ENCODE data around the gene IFNL3.
"Not testable (repeated sequence)": the region's sequence is repeated elsewhere in the genome, so short reads cannot be mapped to it uniquely, and the experiment has no call there.

The IFNL3 gene

DNA sequence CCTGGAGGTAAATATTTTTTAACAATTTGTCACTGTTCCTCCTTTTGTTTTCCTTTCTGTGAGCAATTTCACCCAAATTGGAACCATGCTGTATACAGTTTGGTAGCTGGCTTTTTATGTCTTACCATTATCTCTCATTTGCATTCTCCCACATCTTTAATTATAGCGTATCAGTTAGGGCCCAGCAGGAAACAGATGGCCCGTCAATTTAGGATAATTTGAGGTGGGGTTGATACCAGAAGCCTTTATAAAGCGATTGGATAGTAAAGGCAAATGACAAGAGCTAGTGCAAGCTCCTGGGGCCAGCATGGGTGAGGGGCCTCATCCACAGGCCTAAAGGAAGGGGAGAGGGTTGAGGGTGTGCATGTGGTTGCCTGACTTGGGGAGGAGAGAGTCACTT is 7.7 kb upstream of the IFNL3 start:
- DNase-seq, result no peak

- no peak for DNase-seq
Observed at GRCh38 chr19:39251846-39252245, 7.0 kb upstream of the IFNL3 start.

DNA sequence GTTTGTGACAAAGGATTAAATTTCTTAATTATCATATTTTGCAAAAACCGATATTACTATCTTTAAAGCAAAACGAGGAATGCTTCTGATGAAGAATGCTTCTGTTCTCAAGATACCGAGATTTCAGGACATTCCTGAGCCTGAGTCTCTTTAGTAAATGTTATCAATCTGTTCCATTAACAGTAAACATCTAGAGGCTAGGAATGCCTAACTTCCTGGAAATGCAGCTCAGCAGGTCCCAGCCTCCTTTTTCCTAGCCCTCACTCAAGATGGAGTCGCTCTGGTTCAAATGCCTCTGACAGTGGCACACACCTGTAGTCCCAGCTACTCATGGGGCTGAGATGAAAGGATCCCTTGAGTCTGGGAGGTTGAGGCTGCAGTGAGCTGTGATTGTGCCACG is 6.3 kb upstream of the IFNL3 start:
- no peak for DNase-seq

DNA sequence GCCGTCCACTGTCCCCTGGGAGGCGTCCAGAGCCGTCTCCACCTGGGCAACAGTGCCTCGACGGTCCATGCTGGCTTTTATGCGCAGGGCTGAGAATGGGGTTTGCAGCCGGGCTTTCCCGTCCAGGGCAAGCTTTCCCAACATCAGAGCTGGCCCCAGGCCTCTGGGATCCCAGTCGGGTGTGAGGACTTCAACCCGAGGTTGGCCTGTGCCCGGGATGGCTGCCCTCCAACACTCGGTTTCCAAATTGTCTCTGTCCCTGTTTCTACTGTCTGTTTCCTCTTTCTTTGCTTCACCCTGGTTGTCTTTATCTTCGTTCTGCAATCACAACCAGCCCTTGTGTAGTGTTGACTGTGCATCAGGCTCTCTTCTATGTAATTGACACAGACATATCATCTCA is 4.0 kb upstream of the IFNL3 start, which contains the start of gene IFNL4:
Gene IFNL4 (minus strand): TSS at position 51 of the 400 bp plus-strand sequence.
- DNase-seq, result no peak

- no peak for DNase-seq
Observed at GRCh38 chr19:39247701-39248664, 3.2 kb upstream of the IFNL3 start.

GRCh38 chr19:39246951-39247669 is 2.3 kb upstream of the IFNL3 start:
- DNase-seq, result peak; percentile 27

GRCh38 chr19:39245166-39245565 is 360 bp upstream of the IFNL3 start:
- DNase-seq, result not testable (repeated sequence)

DNA sequence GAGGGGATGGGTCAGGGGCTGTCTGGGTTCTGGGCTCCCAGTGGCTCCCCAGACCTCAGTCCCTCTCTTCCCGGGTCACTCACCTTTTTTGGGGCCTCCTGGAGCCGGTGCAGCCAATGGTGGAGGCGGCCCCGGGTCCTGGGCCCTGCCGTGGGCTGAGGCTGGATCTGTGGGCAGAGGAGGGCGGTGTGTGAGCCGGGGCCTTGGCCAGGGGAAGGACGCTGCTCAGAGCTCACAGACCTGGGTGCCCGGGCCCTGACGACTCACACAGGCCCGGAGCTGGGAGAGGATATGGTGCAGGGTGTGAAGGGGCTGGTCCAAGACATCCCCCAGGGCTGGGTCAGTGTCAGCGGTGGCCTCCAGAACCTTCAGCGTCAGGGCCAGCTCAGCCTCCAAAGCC is 1.1 kb downstream of the IFNL3 start:
- not testable (repeated sequence) for DNase-seq

- no peak for DNase-seq
Observed at GRCh38 chr19:39240421-39240820, 4.4 kb downstream of the IFNL3 start.

- no peak for DNase-seq
Observed at GRCh38 chr19:39238944-39239343, 5.9 kb downstream of the IFNL3 start.

GRCh38 chr19:39238209-39238608 is 6.6 kb downstream of the IFNL3 start:
- no peak for DNase-seq

DNA sequence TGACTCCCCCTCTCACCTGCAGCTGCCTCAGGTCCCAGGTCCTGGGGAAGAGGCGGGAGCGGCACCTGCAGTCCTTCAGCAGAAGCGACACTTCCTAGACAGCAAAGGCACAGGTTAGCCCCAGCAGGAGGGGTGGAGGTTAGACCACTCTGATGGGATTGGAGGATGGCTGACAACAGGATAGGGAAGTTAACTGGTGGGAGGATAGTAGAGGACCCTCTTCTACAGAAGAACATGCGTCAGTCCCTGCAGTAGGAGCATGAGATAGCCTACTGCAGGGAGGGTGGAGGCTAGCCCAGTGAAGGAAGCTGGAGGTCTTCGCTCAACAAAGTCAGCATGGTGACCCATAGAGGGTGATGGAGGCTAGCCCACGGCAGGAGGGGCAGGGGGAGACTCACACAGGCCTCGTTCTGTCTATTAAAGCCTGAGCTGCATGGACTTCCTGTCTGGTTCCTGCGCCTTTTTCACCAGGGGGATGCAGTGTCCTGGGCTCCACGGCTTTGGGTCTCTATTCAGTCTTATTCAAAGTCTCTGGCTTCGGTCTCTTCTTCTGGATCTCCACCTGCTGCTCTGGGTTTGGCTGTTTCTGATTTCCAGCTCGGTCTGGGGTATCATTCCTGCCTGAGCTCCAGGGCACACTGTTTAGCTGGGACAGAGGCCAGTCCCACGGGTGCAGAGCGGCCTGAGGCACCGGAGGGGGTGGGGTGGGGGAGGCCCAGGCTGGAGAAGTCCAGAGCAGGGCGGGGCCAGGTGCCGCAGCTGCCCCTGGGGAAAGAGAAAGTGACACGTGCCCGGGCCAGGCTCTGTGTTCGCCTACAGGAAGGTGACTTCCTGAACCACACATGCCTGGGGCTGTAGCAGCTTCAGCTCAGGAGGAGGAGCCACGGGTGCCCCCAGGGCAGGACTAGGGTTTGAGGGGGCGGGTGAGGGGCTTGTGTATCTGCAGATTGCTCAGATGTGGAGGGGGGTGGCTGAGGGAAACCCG is 7.3 kb downstream of the IFNL3 start:
- peak; percentile 32 for DNase-seq

- no peak for DNase-seq
Observed at GRCh38 chr19:39236527-39236926, 8.3 kb downstream of the IFNL3 start.

DNA sequence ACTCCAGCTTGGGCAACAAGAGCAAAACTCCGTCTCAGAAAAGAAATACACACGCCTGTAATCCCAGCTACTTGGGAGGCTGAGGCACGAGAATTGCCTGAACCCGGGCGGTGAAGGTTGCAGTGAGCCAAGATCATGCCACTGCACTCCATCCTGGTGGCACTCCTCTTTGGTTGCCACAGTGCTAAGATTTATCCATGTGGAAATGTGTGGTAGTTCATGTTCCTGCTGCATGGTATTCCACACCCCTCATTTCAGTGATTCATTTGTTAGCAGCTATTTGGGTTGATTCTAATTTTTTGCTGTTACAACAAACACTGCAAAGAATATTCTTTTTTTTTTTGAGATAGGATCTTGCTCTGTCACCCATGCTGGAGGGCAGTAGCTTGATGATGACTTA is 12.1 kb downstream of the IFNL3 start:
- no peak for DNase-seq

DNA sequence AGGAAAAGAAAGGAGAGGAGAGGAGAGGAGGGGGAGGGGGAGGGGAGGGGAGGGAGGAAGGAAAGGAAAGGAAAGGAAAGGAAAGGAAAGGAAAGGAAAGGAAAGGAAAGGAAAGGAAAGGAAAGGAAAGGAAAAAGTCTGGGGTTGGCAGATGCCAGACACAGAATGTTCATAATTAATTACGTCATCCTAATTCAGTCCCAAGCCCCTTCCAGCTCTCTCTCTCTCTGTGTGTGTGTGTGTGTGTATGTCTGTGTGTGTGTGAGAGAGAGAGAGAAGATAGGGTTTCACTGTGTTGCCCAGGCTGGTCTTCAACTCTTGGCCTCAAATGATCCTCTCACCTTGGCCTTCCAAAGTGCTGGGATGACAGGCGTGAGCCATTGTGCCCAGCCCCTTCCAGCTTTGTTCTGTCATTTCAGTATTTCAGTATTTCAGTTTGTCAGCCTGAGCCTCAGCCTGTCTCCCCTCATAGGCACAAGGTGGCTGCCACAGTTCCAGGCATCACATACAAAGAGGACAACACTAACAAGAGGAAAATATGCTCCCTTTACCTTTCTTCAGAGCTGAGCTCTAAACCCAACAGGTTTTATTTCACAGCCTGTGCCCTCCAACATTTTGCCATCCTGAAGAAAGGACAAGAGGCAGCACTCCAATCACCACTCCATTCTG is 14.6 kb downstream of the IFNL3 start:
- DNase-seq, result no peak

- no peak for DNase-seq
Observed at GRCh38 chr19:39224910-39225309, 19.9 kb downstream of the IFNL3 start.

DNA sequence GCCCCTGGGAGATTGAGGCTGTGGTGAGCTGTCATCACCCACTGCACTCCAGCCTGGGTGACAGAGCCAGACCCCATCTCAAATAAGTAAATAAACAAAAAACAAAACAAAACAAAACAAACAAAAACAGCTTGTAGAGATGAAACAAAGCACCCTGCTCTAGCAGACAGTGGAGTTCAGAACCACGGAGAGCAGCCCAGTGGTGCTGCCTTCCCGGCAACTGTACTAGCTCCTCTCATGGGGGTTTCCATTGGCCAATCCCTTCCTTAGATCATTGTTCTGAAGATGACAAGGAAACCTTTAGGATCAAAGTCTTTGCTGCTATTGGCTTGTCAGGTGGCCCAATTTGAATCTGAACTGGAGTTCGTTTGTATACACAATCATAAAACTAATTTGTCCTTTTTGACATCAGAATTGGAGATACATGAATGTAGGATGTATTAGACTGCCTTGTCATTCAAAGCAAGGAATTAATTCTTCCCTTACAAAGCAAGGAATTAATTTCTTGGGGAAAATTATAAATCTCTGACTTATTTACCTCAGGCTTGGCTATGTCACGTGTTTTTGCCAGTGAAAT is 21.0 kb downstream of the IFNL3 start:
- no peak for DNase-seq

- not testable (repeated sequence) for DNase-seq
Observed at GRCh38 chr19:39219108-39219507, 25.7 kb downstream of the IFNL3 start.

DNA sequence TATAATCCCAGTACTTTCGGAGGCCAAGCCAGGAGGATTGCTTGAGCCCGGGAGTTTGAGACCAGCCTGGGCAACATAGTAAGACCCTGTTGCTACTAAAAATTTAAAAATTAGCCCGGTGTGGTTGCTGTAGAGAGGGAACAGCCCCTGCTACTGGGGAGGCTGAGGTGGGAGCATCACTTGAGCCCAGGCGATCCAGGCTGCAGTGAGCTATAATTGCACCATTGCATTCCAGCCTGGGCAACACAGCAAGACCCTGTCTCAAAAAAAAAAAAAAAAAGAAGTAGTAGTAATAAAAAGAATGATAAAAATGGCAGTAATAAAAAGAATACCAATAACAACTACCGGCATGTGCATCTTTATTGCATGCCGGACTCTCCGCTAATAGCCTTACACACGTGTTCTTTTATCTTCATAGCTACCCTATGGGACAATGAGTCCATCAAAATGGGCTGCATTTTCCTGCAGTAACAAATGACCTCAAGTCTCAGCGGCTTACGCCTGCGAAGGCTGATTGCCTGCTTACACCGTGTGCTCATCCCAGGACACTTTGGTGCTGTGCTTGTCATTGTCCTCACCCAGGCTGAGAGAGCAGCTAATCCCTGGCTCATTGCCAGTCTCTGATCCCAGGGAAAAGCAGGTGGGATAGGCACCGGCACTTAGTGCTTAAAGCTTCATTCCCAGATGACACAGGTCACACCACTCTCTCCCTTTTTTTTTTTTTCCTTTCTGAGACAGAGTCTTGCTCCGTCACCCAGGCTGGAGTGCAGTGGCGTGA is 26.4 kb downstream of the IFNL3 start:
- no peak for DNase-seq

- no peak for DNase-seq
Observed at GRCh38 chr19:39217094-39217493, 27.7 kb downstream of the IFNL3 start.

- not testable (repeated sequence) for DNase-seq
Observed at GRCh38 chr19:39215323-39215722, 29.5 kb downstream of the IFNL3 start.
